GM10248 (cell line): ENCODE data around the gene GALNT13.

Experiments used
- CTCF ChIA-PET: fragments of 300-600 bp; sonication (Branson Sonifier 250); formaldehyde crosslinking; extraction: SDS; loops from one replicate; lab custom pipeline; 2021; ENCODE audit warnings: antibody characterized with exemption; lab: Yijun Ruan, JAX
- POLR2A ChIA-PET: fragments of 350-650 bp; sonication (Branson Sonifier 250); formaldehyde crosslinking; extraction: SDS; loops from one replicate; lab custom pipeline; 2020; ENCODE audit warnings: antibody characterized with exemption; lab: Yijun Ruan, JAX
- DNase-seq: peaks from one replicate; pipeline ENCODE4 v3.0.0; 2012; ENCODE audit errors: extremely low spot score
- TF ChIP-seq, protein P1 (sequence below): IDR thresholded peaks from 2 replicates; pipeline ENCODE4 v1.5.1; 2012; ENCODE audit warnings: mild to moderate bottlenecking, low read depth; ENCODE audit errors: extremely low read depth, missing control alignments, control extremely low read depth

GALNT13 gene

DNA sequence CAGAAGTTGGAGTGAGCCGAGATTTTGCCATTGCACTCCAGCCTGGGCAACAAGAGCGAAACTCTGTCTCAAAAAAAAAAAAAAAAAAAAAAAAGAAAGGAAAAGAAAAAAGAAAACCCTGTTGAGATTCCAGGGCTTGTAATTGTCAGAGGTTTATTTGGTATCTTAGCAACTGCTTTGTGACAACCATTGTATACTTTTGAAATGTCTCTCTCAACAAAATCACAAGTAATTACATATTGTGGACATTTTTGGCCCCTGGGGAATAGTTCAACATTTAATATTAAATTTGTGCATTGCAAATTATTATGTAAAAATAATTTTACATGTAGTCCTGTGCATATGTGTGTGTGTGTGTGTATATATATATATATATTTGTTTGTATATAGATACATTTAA is 270.8 kb downstream of the GALNT13 start:
- POLR2A ChIA-PET: no interaction called here
- CTCF ChIA-PET: no interaction called here
- TF ChIP-seq, protein P1, sequence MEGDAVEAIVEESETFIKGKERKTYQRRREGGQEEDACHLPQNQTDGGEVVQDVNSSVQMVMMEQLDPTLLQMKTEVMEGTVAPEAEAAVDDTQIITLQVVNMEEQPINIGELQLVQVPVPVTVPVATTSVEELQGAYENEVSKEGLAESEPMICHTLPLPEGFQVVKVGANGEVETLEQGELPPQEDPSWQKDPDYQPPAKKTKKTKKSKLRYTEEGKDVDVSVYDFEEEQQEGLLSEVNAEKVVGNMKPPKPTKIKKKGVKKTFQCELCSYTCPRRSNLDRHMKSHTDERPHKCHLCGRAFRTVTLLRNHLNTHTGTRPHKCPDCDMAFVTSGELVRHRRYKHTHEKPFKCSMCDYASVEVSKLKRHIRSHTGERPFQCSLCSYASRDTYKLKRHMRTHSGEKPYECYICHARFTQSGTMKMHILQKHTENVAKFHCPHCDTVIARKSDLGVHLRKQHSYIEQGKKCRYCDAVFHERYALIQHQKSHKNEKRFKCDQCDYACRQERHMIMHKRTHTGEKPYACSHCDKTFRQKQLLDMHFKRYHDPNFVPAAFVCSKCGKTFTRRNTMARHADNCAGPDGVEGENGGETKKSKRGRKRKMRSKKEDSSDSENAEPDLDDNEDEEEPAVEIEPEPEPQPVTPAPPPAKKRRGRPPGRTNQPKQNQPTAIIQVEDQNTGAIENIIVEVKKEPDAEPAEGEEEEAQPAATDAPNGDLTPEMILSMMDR: no peak
- DNase-seq: no peak

DNA sequence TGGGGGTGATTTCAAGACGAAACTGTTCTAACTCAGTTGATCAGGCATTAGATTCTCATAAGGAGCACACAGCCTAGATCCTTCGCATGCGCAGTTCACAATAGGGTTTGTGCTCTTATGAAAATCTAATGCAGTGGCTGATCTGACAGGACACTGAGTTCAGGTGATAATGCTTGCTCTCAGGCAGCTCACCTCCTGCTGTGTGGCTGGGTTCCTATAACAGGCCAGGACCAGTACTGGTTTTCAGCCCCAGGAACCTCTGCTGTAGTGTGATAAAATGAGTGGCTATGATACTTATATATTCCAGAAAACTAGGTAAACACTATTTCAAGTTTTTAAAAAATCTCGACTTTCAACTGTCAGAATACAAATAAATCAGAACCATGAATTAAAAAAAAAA is 271.4 kb downstream of the GALNT13 start:
- TF ChIP-seq, protein P1: no peak
- ChIA-PET POLR2A (no interaction called here), CTCF (no interaction called here)
- no peak for DNase-seq

DNA sequence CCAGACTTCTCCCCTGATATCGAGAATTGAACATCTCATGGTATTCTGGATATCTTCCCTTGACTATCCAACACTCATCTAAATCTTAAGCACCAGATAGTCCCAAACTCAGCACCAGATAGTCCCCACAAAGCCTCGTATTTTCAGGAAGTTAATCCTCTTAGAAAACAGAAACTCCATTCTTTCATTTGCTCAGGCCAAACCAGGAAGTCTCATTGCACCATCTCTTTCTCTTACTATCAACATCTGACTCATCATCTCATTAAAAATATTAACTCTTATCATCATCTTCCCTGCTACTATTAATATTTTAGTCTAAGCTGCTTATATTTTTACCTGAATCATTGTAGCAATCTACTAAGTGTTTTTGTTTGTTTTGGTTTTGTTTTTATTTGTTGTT is 286.4 kb downstream of the GALNT13 start:
- DNase-seq: no peak
- POLR2A ChIA-PET: no interaction called here
- TF ChIP-seq, protein P1: no peak
- CTCF ChIA-PET: no interaction called here

DNA sequence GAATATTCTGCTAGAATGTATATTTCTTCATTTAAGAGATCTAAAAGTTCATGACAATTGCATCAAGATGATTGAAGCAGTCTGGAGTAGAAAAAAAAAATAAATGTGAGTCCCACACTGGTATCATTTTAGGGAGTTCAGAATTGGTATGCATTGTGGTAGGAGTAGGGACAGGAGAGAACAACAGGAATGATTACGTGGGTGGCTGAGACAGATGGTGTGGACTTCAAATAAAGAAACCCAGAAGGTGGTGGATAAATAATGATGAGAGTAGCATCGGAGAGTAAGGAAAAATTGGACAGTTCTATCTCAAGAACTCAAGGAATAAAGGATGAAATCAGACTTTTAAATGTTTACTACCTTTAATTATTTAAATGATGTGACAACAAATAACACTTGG is 289.6 kb downstream of the GALNT13 start:
- TF ChIP-seq, protein P1: no peak
- ChIA-PET CTCF (no interaction called here), POLR2A (no interaction called here)

DNA sequence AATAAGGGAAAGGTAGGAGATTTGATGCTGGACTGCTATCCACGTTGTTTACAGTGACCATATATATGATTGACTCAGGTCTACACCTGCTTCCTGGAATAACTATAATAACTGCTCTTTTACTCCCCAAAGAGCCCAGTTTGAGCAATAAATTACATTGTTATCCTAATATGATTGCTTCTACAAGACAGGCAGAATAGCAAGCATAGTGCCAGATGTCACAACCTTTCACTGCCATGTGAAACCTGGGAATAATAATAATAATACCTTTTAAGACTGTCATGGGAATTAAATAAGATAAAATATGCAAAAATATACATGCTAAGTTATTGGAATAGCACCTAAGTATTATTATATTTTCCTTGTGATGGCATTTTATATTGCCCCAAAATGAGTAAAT is 298.7 kb downstream of the GALNT13 start:
- TF ChIP-seq, protein P1: no peak
- ChIA-PET POLR2A (no interaction called here), CTCF (interaction anchor here (1.1 kb wide), 1 partner anchor 29 kb away, joined by 3 read pairs; no protein-coding TSS in a partner anchor)
- DNase-seq: no peak

More for the DNA sequence above, 289.6 kb downstream of the GALNT13 start:
- DNase-seq: no peak

DNA sequence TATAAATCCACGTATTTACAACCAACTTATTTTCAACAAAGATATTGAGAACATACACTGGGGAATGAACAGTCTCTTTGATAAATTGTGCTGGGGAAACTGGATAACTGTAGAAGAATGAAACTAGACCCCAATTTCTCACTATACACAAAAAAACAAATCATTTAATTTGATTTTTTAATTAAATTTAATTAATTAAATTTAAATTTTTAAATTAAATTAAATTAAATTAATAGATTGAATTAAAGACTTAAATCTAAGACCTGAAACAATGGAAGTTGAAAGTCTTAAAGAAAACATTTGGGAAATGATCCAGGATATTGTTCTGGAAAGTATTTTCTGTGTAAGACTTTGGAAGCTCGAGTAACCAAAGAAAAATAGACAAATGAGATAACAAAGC is 301.4 kb downstream of the GALNT13 start:
- TF ChIP-seq, protein P1: no peak
- CTCF ChIA-PET: no interaction called here
- DNase-seq: no peak
- POLR2A ChIA-PET: no interaction called here

DNA sequence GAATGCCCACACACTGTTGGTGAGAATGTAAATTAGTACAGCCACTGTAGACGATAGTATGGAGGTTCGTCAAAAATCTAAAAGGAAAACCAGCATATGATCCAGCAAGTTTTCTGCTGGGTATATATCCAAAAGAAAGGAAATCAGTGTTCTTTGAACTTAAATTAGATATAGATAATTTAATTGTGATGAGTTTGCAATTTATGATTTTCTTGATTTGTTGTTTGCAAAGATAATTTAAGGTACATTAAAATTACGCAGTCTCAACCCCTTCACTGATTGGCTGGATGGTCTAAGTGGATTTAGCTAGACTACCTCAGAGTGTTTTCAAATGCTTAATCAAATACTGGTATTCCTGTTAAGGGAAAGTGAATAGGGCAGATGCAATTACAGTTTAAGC is 302.2 kb downstream of the GALNT13 start:
- ChIA-PET POLR2A (no interaction called here), CTCF (interaction anchor here (1.2 kb wide), 1 partner anchor 8 kb away, joined by 3 read pairs; no protein-coding TSS in a partner anchor)
- no peak for DNase-seq
- TF ChIP-seq, protein P1: no peak
